ENCODE data around the gene KLHL29.
A peak's percentile ranks its signal among the peaks of the same experiment; 100 is the strongest.

The KLHL29 gene

GRCh38 chr2:23432531-23432930 is 47.6 kb downstream of the KLHL29 start:
- FAIRE-seq (no peak), DNase-seq (ENCODE audit: insufficient read length, low spot score) (no peak)

DNA sequence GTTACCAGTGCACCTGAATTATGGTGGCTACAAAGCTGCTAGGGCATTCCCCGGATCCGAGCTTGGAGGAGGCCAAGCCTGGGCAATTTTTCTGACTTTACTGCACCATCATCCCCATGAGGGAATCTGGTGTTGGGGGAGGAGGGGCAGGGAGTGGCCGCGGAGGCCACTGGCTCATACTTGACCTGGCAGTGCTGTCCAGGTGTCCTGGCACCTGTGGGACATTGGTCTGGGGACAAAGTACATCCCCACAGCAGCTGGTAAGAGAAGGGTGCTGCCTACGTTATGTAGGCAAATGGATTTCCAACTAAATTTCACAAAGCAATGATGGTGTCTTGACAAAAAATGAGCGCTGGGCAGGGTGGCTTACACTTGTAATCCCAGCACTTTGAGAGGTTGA is 48.3 kb downstream of the KLHL29 start:
- FAIRE-seq, result no peak

More at GRCh38 chr2:23432531-23432930, 47.6 kb downstream of the KLHL29 start:
- no peak for TF ChIP-seq PAX5 (IDR thresholded peaks at IDR 0.05; ENCODE audit: insufficient read depth, low read length, severe bottlenecking)
- no peak for TF ChIP-seq POLR2A (IDR thresholded peaks at IDR 0.05; ENCODE audit: low read depth, low read length)
- TF ChIP-seq POU2F2 (IDR thresholded peaks at IDR 0.05; ENCODE audit: low read depth, low read length), result no peak
- TF ChIP-seq TAF1 (IDR thresholded peaks at IDR 0.05; ENCODE audit: low read depth, low read length), result no peak
- no peak for TF ChIP-seq POLR2AphosphoS5 (IDR thresholded peaks at IDR 0.05; ENCODE audit: low read depth, low read length)
- TF ChIP-seq SPI1 (IDR thresholded peaks at IDR 0.05; ENCODE audit: low read depth, low read length), result no peak

DNA sequence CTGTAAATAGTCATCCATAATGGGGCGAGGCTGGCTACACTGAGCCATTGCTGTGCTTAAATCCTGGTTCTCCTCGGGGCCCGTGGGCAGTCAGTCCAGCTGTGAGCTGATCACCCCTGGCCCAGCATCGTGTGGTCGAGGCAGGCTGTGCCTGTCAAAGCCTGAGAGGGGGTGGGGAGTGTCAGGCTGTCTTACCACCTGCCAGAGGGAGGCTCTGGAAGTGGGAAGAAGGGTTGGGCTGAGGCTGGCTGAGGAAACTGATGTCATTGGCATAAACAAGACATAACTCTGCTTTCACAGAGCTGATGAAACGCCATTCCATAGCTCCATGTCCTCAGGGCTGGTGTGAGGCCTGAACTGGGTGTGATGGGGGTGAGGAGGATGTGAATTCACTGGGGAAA is 49.7 kb downstream of the KLHL29 start:
- no peak for DNase-seq (ENCODE audit: insufficient read length, low spot score)
- no peak for FAIRE-seq

More for the DNA sequence above, 48.3 kb downstream of the KLHL29 start:
- TF ChIP-seq PAX5 (IDR thresholded peaks at IDR 0.05; ENCODE audit: insufficient read depth, low read length, severe bottlenecking) (no peak), POU2F2 (IDR thresholded peaks at IDR 0.05; ENCODE audit: low read depth, low read length) (no peak), TAF1 (IDR thresholded peaks at IDR 0.05; ENCODE audit: low read depth, low read length) (no peak), SPI1 (IDR thresholded peaks at IDR 0.05; ENCODE audit: low read depth, low read length) (no peak), POLR2AphosphoS5 (IDR thresholded peaks at IDR 0.05; ENCODE audit: low read depth, low read length) (no peak), POLR2A (IDR thresholded peaks at IDR 0.05; ENCODE audit: low read depth, low read length) (no peak)
- no peak for DNase-seq (ENCODE audit: insufficient read length, low spot score)

GRCh38 chr2:23435250-23436035 is 50.5 kb downstream of the KLHL29 start:
- FAIRE-seq, result no peak

More for the DNA sequence above, 49.7 kb downstream of the KLHL29 start:
- no peak for TF ChIP-seq PAX5 (IDR thresholded peaks at IDR 0.05; ENCODE audit: insufficient read depth, low read length, severe bottlenecking)
- no peak for TF ChIP-seq POLR2AphosphoS5 (IDR thresholded peaks at IDR 0.05; ENCODE audit: low read depth, low read length)
- TF ChIP-seq TAF1 (IDR thresholded peaks at IDR 0.05; ENCODE audit: low read depth, low read length), result no peak
- TF ChIP-seq POLR2A (IDR thresholded peaks at IDR 0.05; ENCODE audit: low read depth, low read length), result no peak
- no peak for TF ChIP-seq SPI1 (IDR thresholded peaks at IDR 0.05; ENCODE audit: low read depth, low read length)
- TF ChIP-seq POU2F2 (IDR thresholded peaks at IDR 0.05; ENCODE audit: low read depth, low read length), result no peak

DNA sequence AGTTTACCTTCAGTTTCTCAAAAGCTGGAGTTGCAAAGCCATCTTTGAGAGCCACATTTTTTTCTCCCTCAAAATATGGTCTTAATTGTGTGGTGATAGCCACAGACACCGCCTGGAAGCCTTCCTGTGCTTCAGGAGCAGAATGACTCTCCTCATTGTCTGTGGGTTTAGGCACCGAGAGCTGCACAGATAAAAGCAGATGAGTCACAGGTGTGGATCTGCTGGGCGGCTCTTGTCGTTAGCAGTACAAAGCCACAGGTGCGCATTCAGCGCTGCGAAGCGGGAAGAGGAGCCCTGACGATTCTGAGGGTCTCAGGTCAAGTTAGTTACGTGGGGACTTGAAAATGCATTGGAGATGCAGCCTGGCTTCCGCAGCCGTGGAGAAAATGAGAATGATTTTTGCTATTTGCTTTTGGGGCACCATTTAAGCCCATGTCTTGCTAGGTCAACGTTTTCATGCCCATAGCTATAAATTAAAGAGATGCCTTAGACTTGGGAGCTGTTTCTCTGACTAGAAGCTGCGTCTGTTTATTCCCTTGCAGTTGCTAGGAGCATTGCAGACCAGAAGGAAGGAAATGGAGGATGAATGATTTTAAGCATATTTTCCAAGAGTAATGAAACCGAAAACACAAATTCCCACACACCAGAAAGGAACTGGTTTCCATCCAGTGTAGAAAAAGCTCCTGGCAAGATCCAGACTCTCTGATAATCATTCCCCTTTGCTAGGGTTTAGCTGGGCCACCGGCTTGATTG is 51.5 kb downstream of the KLHL29 start:
- TF ChIP-seq TAF1 (IDR thresholded peaks at IDR 0.05; ENCODE audit: low read depth, low read length) (no peak), PAX5 (IDR thresholded peaks at IDR 0.05; ENCODE audit: insufficient read depth, low read length, severe bottlenecking) (no peak), SPI1 (IDR thresholded peaks at IDR 0.05; ENCODE audit: low read depth, low read length) (no peak), POLR2AphosphoS5 (IDR thresholded peaks at IDR 0.05; ENCODE audit: low read depth, low read length) (no peak), POLR2A (IDR thresholded peaks at IDR 0.05; ENCODE audit: low read depth, low read length) (no peak), POU2F2 (IDR thresholded peaks at IDR 0.05; ENCODE audit: low read depth, low read length) (no peak)
- FAIRE-seq, result no peak
- DNase-seq (ENCODE audit: insufficient read length, low spot score), result no peak

More at GRCh38 chr2:23435250-23436035, 50.5 kb downstream of the KLHL29 start:
- no peak for TF ChIP-seq POLR2A (IDR thresholded peaks at IDR 0.05; ENCODE audit: low read depth, low read length)
- TF ChIP-seq PAX5 (IDR thresholded peaks at IDR 0.05; ENCODE audit: insufficient read depth, low read length, severe bottlenecking), result no peak
- TF ChIP-seq SPI1 (IDR thresholded peaks at IDR 0.05; ENCODE audit: low read depth, low read length), result no peak
- no peak for TF ChIP-seq TAF1 (IDR thresholded peaks at IDR 0.05; ENCODE audit: low read depth, low read length)
- TF ChIP-seq POLR2AphosphoS5 (IDR thresholded peaks at IDR 0.05; ENCODE audit: low read depth, low read length), result no peak
- TF ChIP-seq POU2F2 (IDR thresholded peaks at IDR 0.05; ENCODE audit: low read depth, low read length), result no peak
- no peak for DNase-seq (ENCODE audit: insufficient read length, low spot score)

DNA sequence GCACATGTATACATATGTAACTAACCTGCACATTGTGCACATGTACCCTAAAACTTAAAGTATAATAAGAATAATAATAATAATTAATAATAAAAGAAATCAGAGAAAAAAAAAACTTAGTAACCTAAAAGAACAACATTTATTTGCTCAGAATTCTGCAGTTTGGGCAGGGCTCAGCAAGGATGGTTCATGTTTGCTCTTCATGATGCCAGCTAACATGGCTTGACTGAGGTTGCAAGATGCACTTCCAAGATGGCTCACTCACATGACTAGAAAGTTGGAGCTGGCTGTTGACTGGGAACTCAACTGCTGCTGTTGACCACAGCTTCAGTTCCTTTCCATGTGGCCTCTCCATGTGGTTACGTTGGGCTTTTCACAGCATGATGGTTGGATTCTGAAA is 56.4 kb downstream of the KLHL29 start:
- TF ChIP-seq TAF1 (IDR thresholded peaks at IDR 0.05; ENCODE audit: low read depth, low read length) (no peak), SPI1 (IDR thresholded peaks at IDR 0.05; ENCODE audit: low read depth, low read length) (no peak)
- FAIRE-seq (no peak), DNase-seq (ENCODE audit: insufficient read length, low spot score) (no peak)

- peak; percentile 73 for FAIRE-seq
- no peak for DNase-seq (ENCODE audit: insufficient read length, low spot score)
- TF ChIP-seq SPI1 (IDR thresholded peaks at IDR 0.05; ENCODE audit: low read depth, low read length) (no peak), TAF1 (IDR thresholded peaks at IDR 0.05; ENCODE audit: low read depth, low read length) (no peak), POLR2AphosphoS5 (IDR thresholded peaks at IDR 0.05; ENCODE audit: low read depth, low read length) (no peak), POLR2A (IDR thresholded peaks at IDR 0.05; ENCODE audit: low read depth, low read length) (no peak)
Measured at GRCh38 chr2:23445450-23445868, 60.5 kb downstream of the KLHL29 start.

DNA sequence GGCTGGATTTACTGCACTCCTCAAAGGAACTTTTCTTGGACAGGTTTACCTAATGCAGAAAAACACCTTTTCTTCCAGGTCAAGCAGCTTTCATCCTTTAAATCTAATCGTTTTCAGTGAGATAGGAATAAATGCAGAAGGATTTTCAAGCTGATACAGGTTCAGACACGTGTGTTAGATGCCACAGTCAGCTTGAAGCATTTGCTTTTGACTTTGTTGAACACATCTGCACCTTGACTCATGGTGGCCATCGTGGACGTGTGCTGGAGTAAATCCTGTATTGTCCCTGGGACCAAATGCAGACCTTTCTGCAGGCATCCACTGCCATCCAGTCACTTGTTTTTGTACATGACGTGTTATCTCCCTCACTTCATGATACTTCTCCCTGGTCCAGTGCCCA is 61.9 kb downstream of the KLHL29 start:
- DNase-seq (ENCODE audit: insufficient read length, low spot score) (no peak), FAIRE-seq (peak; percentile 63)
- TF ChIP-seq SPI1 (IDR thresholded peaks at IDR 0.05; ENCODE audit: low read depth, low read length) (no peak), PAX5 (IDR thresholded peaks at IDR 0.05; ENCODE audit: insufficient read depth, low read length, severe bottlenecking) (no peak)

GRCh38 chr2:23447405-23447804 is 62.4 kb downstream of the KLHL29 start:
- DNase-seq (ENCODE audit: insufficient read length, low spot score) (no peak), FAIRE-seq (peak; percentile 56)
- TF ChIP-seq SPI1 (IDR thresholded peaks at IDR 0.05; ENCODE audit: low read depth, low read length), result no peak
- no peak for TF ChIP-seq TAF1 (IDR thresholded peaks at IDR 0.05; ENCODE audit: low read depth, low read length)
- no peak for TF ChIP-seq POLR2AphosphoS5 (IDR thresholded peaks at IDR 0.05; ENCODE audit: low read depth, low read length)
- TF ChIP-seq PAX5 (IDR thresholded peaks at IDR 0.05; ENCODE audit: insufficient read depth, low read length, severe bottlenecking), result no peak
- no peak for TF ChIP-seq POU2F2 (IDR thresholded peaks at IDR 0.05; ENCODE audit: low read depth, low read length)
- TF ChIP-seq POLR2A (IDR thresholded peaks at IDR 0.05; ENCODE audit: low read depth, low read length), result no peak
